ENCODE results near the gene LYSET.

LYSET gene

DNA sequence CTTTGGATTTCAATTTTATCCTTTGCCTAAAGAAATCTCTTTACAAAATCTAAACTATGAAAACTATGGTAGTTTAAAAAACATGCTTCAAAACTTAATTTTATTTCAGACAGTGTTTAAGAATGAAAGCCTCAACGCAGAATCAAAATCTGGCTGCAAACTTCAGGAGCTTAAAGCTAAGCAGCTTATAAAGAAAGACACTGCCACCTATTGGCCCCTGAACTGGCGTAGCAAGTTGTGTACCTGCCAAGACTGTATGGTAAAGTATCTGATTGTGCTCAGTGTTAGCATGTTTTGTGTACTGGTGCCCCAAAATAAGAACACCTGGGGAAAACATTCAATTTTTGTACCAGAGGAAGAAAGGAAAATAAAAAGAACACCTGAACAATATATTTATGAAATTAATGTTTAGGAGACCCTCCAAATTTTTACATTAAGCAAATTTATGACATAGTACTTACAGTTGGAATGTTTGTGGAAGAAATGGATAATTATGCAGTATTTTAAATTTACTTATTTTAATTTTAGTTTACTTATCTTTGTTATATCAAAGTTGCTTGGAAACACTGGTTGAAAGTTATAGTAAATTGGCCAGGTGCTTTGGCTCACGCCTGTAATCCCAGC lies 34.1 kb downstream of the LYSET start:
- no peak overlapping the region for H3K4me3 ChIP-seq (ENCODE audit: low read depth, low read length)
- TF ChIP-seq, protein P1, sequence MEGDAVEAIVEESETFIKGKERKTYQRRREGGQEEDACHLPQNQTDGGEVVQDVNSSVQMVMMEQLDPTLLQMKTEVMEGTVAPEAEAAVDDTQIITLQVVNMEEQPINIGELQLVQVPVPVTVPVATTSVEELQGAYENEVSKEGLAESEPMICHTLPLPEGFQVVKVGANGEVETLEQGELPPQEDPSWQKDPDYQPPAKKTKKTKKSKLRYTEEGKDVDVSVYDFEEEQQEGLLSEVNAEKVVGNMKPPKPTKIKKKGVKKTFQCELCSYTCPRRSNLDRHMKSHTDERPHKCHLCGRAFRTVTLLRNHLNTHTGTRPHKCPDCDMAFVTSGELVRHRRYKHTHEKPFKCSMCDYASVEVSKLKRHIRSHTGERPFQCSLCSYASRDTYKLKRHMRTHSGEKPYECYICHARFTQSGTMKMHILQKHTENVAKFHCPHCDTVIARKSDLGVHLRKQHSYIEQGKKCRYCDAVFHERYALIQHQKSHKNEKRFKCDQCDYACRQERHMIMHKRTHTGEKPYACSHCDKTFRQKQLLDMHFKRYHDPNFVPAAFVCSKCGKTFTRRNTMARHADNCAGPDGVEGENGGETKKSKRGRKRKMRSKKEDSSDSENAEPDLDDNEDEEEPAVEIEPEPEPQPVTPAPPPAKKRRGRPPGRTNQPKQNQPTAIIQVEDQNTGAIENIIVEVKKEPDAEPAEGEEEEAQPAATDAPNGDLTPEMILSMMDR (IDR thresholded peaks at IDR 0.05; ENCODE audit: borderline replicate concordance, insufficient read depth, low read depth, low read length): peak; percentile 66; the same call in 1 of the 2 replicates

- no peak overlapping the region for H3K4me3 ChIP-seq (ENCODE audit: low read depth, low read length)
- TF ChIP-seq, protein P1 (IDR thresholded peaks at IDR 0.05; ENCODE audit: borderline replicate concordance, insufficient read depth, low read depth, low read length): no peak
Measured at GRCh38 chr14:93220509-93220908, 35.4 kb downstream of the LYSET start.

DNA sequence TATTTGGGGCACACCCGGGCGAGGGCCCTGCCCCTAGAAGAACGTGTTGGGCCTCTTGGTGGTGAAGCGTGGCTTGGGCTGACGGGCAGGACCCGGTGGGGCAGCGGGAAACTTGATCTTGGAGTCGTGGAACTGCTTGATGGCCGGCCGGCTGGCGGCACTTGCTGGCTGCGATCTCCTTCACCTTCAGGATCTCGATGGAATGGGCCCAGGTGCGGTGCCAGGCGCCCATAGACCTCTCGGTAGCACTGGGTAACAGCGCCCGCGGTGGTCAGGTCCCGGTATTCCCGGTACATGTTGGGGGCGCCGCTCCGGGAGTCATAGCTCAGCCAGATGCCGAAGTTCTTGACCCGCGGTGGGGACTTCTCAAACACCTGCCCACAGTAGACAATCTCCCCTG lies 38.4 kb downstream of the LYSET start:
- TF ChIP-seq, protein P1 (IDR thresholded peaks at IDR 0.05; ENCODE audit: borderline replicate concordance, insufficient read depth, low read depth, low read length): no peak
- H3K4me3 ChIP-seq (ENCODE audit: low read depth, low read length): no peak overlapping the region

GRCh38 chr14:93228550-93228949 lies 43.4 kb downstream of the LYSET start:
- TF ChIP-seq, protein P1 (IDR thresholded peaks at IDR 0.05; ENCODE audit: borderline replicate concordance, insufficient read depth, low read depth, low read length): no peak

GRCh38 chr14:93230539-93230938 lies 45.4 kb downstream of the LYSET start:
- TF ChIP-seq, protein P1 (IDR thresholded peaks at IDR 0.05; ENCODE audit: borderline replicate concordance, insufficient read depth, low read depth, low read length): no peak
- H3K4me3 ChIP-seq (ENCODE audit: low read depth, low read length): no peak overlapping the region

More at GRCh38 chr14:93228550-93228949, 43.4 kb downstream of the LYSET start:
- H3K4me3 ChIP-seq (ENCODE audit: low read depth, low read length): no peak overlapping the region

DNA sequence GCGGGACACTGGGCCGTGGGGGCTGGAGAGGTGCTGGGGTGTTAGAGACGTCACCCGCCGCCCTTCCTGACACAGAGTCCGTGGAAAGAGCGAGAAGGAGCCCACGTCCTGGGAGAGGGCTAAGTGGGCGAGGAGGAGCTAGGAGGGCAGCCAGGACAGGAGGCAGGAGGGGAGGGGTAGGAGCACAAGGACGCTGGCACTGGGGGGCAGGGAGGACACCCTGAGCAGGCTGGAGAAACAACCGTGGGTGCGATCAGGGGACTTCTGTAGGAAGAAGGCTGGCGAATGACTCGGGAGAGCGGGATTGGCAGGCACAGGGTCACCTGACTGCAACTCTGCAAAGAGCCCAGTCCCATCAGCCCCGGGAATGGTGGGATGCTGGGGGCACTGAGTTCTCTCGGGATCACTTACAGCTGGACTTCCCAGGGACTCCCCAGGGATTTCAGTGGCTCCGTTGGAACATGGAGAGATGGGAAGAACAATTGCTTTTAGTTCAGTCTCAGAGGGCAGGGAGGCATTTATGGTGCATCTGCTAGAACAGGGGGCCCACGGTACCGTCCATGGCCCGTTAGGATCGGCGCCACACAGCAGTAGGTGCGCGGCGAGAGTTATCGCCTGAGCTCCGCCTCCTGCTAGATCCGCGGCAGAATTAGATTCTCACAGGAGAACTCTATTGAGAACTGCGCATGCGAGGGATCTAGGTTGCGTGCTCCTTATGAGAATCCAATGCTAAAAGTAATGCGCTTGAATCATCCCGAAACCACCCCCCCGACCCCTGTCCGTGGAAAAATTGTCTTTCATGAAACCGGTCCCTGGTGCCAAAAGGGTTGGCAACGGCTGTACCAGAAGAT lies 46.2 kb downstream of the LYSET start:
- peak overlapping the region; percentile 18 for H3K4me3 ChIP-seq (ENCODE audit: low read depth, low read length)
- TF ChIP-seq, protein P1 (IDR thresholded peaks at IDR 0.05; ENCODE audit: borderline replicate concordance, insufficient read depth, low read depth, low read length): no peak
